ENCODE results near the gene RCVRN.

Gene RCVRN

DNA sequence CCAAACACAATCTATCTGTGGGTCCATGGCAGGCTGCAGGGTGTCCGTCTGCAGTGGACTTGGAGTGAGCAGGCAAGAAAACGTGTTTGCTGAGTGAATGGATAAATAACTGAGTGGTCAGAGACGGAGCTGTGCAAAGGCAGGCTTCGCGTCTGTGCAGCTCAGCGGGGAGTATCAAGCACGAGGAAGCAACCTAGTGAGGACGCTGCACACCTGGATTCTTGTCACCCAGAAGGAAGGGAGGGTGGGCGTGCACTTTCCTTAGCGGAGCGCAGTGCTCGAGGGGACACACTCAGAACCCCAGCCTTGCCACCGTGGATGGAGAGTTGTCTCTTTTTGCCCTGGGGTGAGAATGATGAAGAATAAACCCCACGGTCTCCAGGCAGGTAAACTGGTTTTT is 1.5 kb upstream of the RCVRN start:
- no peak for TF ChIP-seq EZH2phosphoT487 (conservative IDR thresholded peaks at IDR 0.05; ENCODE audit: low read length)
- TF ChIP-seq, protein P1, sequence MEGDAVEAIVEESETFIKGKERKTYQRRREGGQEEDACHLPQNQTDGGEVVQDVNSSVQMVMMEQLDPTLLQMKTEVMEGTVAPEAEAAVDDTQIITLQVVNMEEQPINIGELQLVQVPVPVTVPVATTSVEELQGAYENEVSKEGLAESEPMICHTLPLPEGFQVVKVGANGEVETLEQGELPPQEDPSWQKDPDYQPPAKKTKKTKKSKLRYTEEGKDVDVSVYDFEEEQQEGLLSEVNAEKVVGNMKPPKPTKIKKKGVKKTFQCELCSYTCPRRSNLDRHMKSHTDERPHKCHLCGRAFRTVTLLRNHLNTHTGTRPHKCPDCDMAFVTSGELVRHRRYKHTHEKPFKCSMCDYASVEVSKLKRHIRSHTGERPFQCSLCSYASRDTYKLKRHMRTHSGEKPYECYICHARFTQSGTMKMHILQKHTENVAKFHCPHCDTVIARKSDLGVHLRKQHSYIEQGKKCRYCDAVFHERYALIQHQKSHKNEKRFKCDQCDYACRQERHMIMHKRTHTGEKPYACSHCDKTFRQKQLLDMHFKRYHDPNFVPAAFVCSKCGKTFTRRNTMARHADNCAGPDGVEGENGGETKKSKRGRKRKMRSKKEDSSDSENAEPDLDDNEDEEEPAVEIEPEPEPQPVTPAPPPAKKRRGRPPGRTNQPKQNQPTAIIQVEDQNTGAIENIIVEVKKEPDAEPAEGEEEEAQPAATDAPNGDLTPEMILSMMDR (IDR thresholded peaks at IDR 0.05; ENCODE audit: insufficient read depth, low read length, poor library complexity, severe bottlenecking) = no peak
- no peaks in the 10 kb centered on the region for H4K20me1 ChIP-seq (ENCODE audit: low read depth, low read length)
- no peak overlapping the region for H2AFZ ChIP-seq (ENCODE audit: low read depth, low read length, severe bottlenecking)
- no peak overlapping the region for H3K4me3 ChIP-seq (ENCODE audit: insufficient read depth, low read length, poor library complexity, severe bottlenecking)
- H3K36me3 ChIP-seq (ENCODE audit: low read length) = no peaks in the 10 kb centered on the region
- H3F3A ChIP-seq (ENCODE audit: insufficient read depth) = no peaks in the 10 kb centered on the region
- H3K9ac ChIP-seq (ENCODE audit: low read length) = no peak overlapping the region
- H3K4me2 ChIP-seq (ENCODE audit: low read depth, low read length, poor library complexity, severe bottlenecking) = no peak overlapping the region
- no peaks in the 10 kb centered on the region for H3K79me2 ChIP-seq (ENCODE audit: insufficient read depth, low read length)
- H3K27me3 ChIP-seq (ENCODE audit: low read length) = no peaks in the 10 kb centered on the region
- no peak overlapping the region for H3K27ac ChIP-seq (ENCODE audit: low read depth, low read length)
- H3K9me2 ChIP-seq (replicated peaks; ENCODE audit: insufficient read depth, low read length) = no peaks in the 10 kb centered on the region
- no peaks in the 10 kb centered on the region for H3K9me3 ChIP-seq (ENCODE audit: insufficient read depth, low read length)

DNA sequence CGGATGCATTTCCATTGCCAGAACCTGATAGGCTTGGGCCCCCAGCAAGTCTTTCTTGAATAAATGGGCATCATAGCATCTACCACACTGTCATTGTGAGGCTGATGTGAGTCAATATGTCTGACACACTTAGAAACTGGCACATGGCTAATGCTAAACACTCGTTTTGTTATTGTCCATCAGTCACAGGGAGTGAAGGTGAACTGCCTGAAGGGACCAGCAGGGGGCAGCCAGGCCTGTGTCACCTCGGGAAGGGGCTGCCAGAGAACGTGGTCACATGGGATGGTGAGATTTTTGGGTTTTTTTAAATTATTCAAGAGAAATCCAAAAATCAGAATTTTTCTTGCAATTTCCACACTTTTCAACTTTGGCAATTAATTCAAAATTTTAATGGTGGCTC is 831 bp upstream of the RCVRN start:
- no peak overlapping the region for H3K4me2 ChIP-seq (ENCODE audit: low read depth, low read length, poor library complexity, severe bottlenecking)
- no peak overlapping the region for H3K27ac ChIP-seq (ENCODE audit: low read depth, low read length)
- no peaks in the 10 kb centered on the region for H3K9me3 ChIP-seq (ENCODE audit: insufficient read depth, low read length)
- H3K27me3 ChIP-seq (ENCODE audit: low read length) = no peaks in the 10 kb centered on the region
- H4K20me1 ChIP-seq (ENCODE audit: low read depth, low read length) = no peaks in the 10 kb centered on the region
- no peaks in the 10 kb centered on the region for H3K9me2 ChIP-seq (replicated peaks; ENCODE audit: insufficient read depth, low read length)
- no peaks in the 10 kb centered on the region for H3K79me2 ChIP-seq (ENCODE audit: insufficient read depth, low read length)
- H3K36me3 ChIP-seq (ENCODE audit: low read length) = no peaks in the 10 kb centered on the region
- no peak overlapping the region for H3K4me3 ChIP-seq (ENCODE audit: insufficient read depth, low read length, poor library complexity, severe bottlenecking)
- H2AFZ ChIP-seq (ENCODE audit: low read depth, low read length, severe bottlenecking) = no peak overlapping the region
- no peaks in the 10 kb centered on the region for H3F3A ChIP-seq (ENCODE audit: insufficient read depth)
- no peak overlapping the region for H3K9ac ChIP-seq (ENCODE audit: low read length)
- TF ChIP-seq, protein P1 (IDR thresholded peaks at IDR 0.05; ENCODE audit: insufficient read depth, low read length, poor library complexity, severe bottlenecking) = peak; percentile 40
- TF ChIP-seq EZH2phosphoT487 (conservative IDR thresholded peaks at IDR 0.05; ENCODE audit: low read length) = no peak

DNA sequence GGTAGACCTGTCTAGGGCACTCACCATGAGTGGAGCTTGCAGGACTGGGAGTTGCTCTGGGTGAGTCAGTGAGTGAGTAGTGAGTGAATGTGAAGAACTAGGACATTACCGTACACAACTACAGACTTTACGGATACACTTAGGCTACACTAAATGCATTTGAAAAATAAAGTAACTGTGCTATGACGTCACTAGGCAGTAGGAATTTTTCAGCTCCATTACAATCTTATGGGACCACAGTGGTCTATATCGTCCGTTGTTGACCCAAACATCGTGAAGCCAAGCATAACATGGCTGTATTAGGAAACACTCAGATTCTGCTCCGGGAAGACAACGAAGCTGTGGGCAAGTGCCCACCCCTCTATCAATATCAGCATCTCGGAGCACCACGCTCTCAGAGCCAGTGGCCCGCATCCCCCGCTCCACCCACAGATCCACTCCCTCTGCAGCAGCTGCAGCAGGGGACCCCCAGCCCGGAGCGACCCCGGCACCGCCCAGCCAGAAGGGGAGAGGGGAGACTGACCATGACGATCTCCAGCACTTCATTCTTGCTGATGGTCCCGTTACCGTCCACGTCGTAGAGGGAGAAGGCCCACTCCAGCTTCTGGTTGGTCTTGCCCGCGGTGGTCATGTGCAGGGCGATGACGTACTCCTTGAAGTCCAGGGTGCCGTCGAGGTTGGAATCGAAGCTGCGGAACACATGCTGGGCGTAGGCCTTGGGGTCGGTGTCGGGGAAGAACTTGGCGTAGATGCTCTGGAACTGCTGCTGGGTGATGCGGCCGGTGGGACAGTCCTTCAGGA is 594 bp downstream of the RCVRN start:
- TF ChIP-seq, protein P1 (IDR thresholded peaks at IDR 0.05; ENCODE audit: insufficient read depth, low read length, poor library complexity, severe bottlenecking) = no peak
- no peak for TF ChIP-seq EZH2phosphoT487 (conservative IDR thresholded peaks at IDR 0.05; ENCODE audit: low read length)

More for the DNA sequence above, 594 bp downstream of the RCVRN start:
- Histone ChIP-seq H3K27ac (ENCODE audit: low read depth, low read length) (no peak overlapping the region), H3K9ac (ENCODE audit: low read length) (no peak overlapping the region), H3K9me3 (ENCODE audit: insufficient read depth, low read length) (no peaks in the 10 kb centered on the region), H3K27me3 (ENCODE audit: low read length) (no peaks in the 10 kb centered on the region), H2AFZ (ENCODE audit: low read depth, low read length, severe bottlenecking) (no peak overlapping the region), H3K9me2 (replicated peaks; ENCODE audit: insufficient read depth, low read length) (no peaks in the 10 kb centered on the region), H3K4me3 (ENCODE audit: insufficient read depth, low read length, poor library complexity, severe bottlenecking) (no peak overlapping the region), H3K79me2 (ENCODE audit: insufficient read depth, low read length) (no peaks in the 10 kb centered on the region), H3K36me3 (ENCODE audit: low read length) (no peaks in the 10 kb centered on the region), H4K20me1 (ENCODE audit: low read depth, low read length) (no peaks in the 10 kb centered on the region), H3F3A (ENCODE audit: insufficient read depth) (no peaks in the 10 kb centered on the region), H3K4me2 (ENCODE audit: low read depth, low read length, poor library complexity, severe bottlenecking) (no peak overlapping the region)
